Endothelial cell of umbilical vein (primary cell): ENCODE measurements around the gene CYP4F22. TPM values are rescaled to one million over a fixed set of nuclear protein-coding genes. Genes with fewer than 3 reads are reported as not detected.
"Not testable (repeated sequence)": the region's sequence is repeated elsewhere in the genome, so short reads cannot be mapped to it uniquely, and the experiment has no call there.

ENCODE experiments used
- BruUV-seq: library from RNA; stranded (reverse); fragments of 400-500 nt; replicated peaks from 2 replicates; lab custom pipeline; 2021; lab: Mats Ljungman, UMichigan
- CTCF ChIA-PET: fragments of 300-600, 350-600 bp; sonication (Branson Sonifier 250); formaldehyde crosslinking; loops from one replicate; lab custom pipeline; 2021; ENCODE audit warnings: antibody characterized with exemption, inconsistent platforms; lab: Charles Lee
- POLR2A ChIA-PET: fragments of 300-600, 350-600 bp; sonication (Branson Sonifier 250); formaldehyde crosslinking; loops from one replicate; lab custom pipeline; 2021; ENCODE audit warnings: antibody characterized with exemption, inconsistent platforms; lab: Charles Lee
- DNase-seq: peaks from one replicate; pipeline ENCODE4 v3.0.0-alpha.2; 2011; ENCODE audit warnings: low read depth, low spot score
- FAIRE-seq: peaks from 2 replicates; lab custom pipeline; 2011; peaks lifted over from hg19 to GRCh38; lab: Jason Lieb, UNC
- H2AFZ ChIP-seq: 2 replicates; pipeline ENCODE4 v1.6.0; 2012; ENCODE audit warnings: low read depth, low read length, control low read depth, inconsistent platforms
- H3K27ac ChIP-seq: 2 replicates; pipeline ENCODE4 v1.5.1; 2011; ENCODE audit warnings: low read depth, mild to moderate bottlenecking, control low read depth, low read length, moderate library complexity; ENCODE audit not compliant: insufficient read depth
- H3K27me3 ChIP-seq, 2 experiments: 2 replicates each; pipeline versions ENCODE4 v1.6.0 to v1.6.1; 2011; ENCODE audit warnings: low read length in 2 of 2, mixed read lengths in 1 of 2; ENCODE audit not compliant: control insufficient read depth in 2 of 2, insufficient read depth in 2 of 2
- H3K36me3 ChIP-seq, 2 experiments: 2 replicates in 1 of 2; 3 replicates in 1 of 2; pipeline ENCODE4 v1.5.1; 2011; ENCODE audit warnings: low read length in 2 of 2, mild to moderate bottlenecking in 1 of 2, moderate library complexity in 1 of 2; ENCODE audit not compliant: control insufficient read depth in 2 of 2, insufficient read depth in 2 of 2; ENCODE audit errors: extremely low read depth in 1 of 2
- H3K4me1 ChIP-seq: 3 replicates; pipeline ENCODE4 v1.5.1; 2011; ENCODE audit warnings: mild to moderate bottlenecking, low read length; ENCODE audit not compliant: control insufficient read depth, insufficient read depth; ENCODE audit errors: extremely low read depth
- H3K4me2 ChIP-seq: 2 replicates; pipeline ENCODE4 v1.6.1; 2011; ENCODE audit warnings: low read length, control low read depth, mixed read lengths; ENCODE audit not compliant: insufficient read depth
- H3K4me3 ChIP-seq, 3 experiments: fragments of 200-600 bp in 1 of 3; sonication (generic), shearing (Covaris generic) in 1 of 3; replicated peaks in 1 of 3; 2 replicates each; pipeline ENCODE4 v1.5.1; 2011 to 2016; ENCODE audit warnings: control low read depth in 3 of 3, low read length in 3 of 3, mild to moderate bottlenecking in 2 of 3, inconsistent platforms in 1 of 3, low read depth in 1 of 3, moderate library complexity in 1 of 3; ENCODE audit not compliant: insufficient read depth in 1 of 3
- H3K79me2 ChIP-seq: 2 replicates; pipeline ENCODE4 v1.6.0; 2012; ENCODE audit warnings: low read length, inconsistent platforms; ENCODE audit not compliant: control insufficient read depth, insufficient read depth
- H3K9ac ChIP-seq: replicated peaks from 2 replicates; pipeline ENCODE3; 2011; ENCODE audit warnings: low read length, control low read depth; ENCODE audit not compliant: insufficient read depth; ENCODE audit errors: extremely low read depth
- H3K9me1 ChIP-seq: replicated peaks from 3 replicates; pipeline ENCODE4 v1.6.0; 2011; ENCODE audit warnings: mild to moderate bottlenecking, low read length; ENCODE audit not compliant: control insufficient read depth, insufficient read depth; ENCODE audit errors: extremely low read depth
- H3K9me3 ChIP-seq: replicated peaks from 2 replicates; pipeline ENCODE4 v1.5.1; 2012; ENCODE audit warnings: low read length, inconsistent platforms; ENCODE audit not compliant: control insufficient read depth, insufficient read depth
- H4K20me1 ChIP-seq: replicated peaks from 2 replicates; pipeline ENCODE3; 2011; ENCODE audit warnings: mild to moderate bottlenecking, low read length; ENCODE audit not compliant: control insufficient read depth, insufficient read depth; ENCODE audit errors: extremely low read depth
- CTCF ChIP-seq, 2 donors: IDR thresholded peaks; 1 replicate in 1 of 2; 2 replicates in 1 of 2; pipeline ENCODE4 v1.5.1; 2011; ENCODE audit warnings: low read length in 2 of 2, mild to moderate bottlenecking in 2 of 2, moderate library complexity in 2 of 2, control low read depth in 1 of 2, inconsistent platforms in 1 of 2, low read depth in 1 of 2; ENCODE audit not compliant: insufficient read depth in 1 of 2; ENCODE audit errors: extremely low read depth in 1 of 2
- EZH2 ChIP-seq: IDR thresholded peaks from 2 replicates; pipeline ENCODE4 v1.6.1; 2012; ENCODE audit warnings: borderline replicate concordance, low read depth, mild to moderate bottlenecking, moderate library complexity, low read length, inconsistent platforms; ENCODE audit not compliant: severe bottlenecking
- GATA2 ChIP-seq: IDR thresholded peaks from 2 replicates; pipeline ENCODE4 v1.7.0; 2011; ENCODE audit warnings: low read depth, mild to moderate bottlenecking, moderate library complexity, mixed read lengths, low read length; ENCODE audit not compliant: insufficient read length, insufficient read depth
- MAX ChIP-seq: IDR thresholded peaks from 2 replicates; pipeline ENCODE4 v1.6.1; 2011; ENCODE audit not compliant: insufficient read depth, insufficient read length
- POLR2AphosphoS5 ChIP-seq: IDR thresholded peaks from 2 replicates; pipeline ENCODE4 v1.6.1; 2012; ENCODE audit warnings: low read depth, mild to moderate bottlenecking, control low read depth, low read length, moderate library complexity; ENCODE audit not compliant: insufficient read depth
- dilution Hi-C: fragments of 300-500 bp; cut with MboI; formaldehyde crosslinking; loops from one replicate; pipeline ENCODE4 v1.15.0; 2019; ENCODE audit warnings: low sequenced_read_pairs; ENCODE audit not compliant: extremely low pct_ligation_motif_present
- intact Hi-C: fragments of 100-400 bp; cut with micrococcal nuclease; formaldehyde crosslinking; loops from one replicate; pipeline ENCODE4 v1.10.0; 2022
- polyA plus RNA-seq, 4 experiments: library from polyadenylated mRNA; depleted of rRNA in 3 of 4; stranded (reverse) in 3 of 4; unstranded in 1 of 4; fragments of >200 nt; gene quantifications; 2 replicates each; pipeline versions ENCODE4 v1.2.1 to v1.2.3, GENCODE V29; 2011 to 2012; ENCODE audit warnings: missing spikeins in 1 of 4
- total RNA-seq: library from RNA; stranded (reverse); gene quantifications from 2 replicates; pipeline ENCODE4 v1.2.3, GENCODE V29; 2021

Gene CYP4F22
- total and polyA plus RNA-seq, 2 donors (not counting 3 experiments of a cell fraction or from before 2014, with no cell fraction given), result not detected

- no TSS peak for BruUV-seq
- Histone ChIP-seq H3K4me3 (no peak overlapping the region), H3K4me2 (no peak overlapping the region), H3K4me1 (no peaks in the 10 kb centered on the region), H3K9me3 (no peaks in the 10 kb centered on the region), H3K27me3 (no peaks in the 10 kb centered on the region), H3K27ac (no peak overlapping the region), H3K9me1 (no peaks in the 10 kb centered on the region), H4K20me1 (no peaks in the 10 kb centered on the region), H2AFZ (no peak overlapping the region), H3K79me2 (no peaks in the 10 kb centered on the region), H3K9ac (no peak overlapping the region), H3K36me3 (no peaks in the 10 kb centered on the region)
- FAIRE-seq (no peak), DNase-seq (no peak)
- intact Hi-C loops, result no loop called here
- dilution Hi-C loops, result no loop called here
- POLR2A ChIA-PET, result no interaction called here
- CTCF ChIA-PET, result no interaction called here
- TF ChIP-seq EZH2 (no peak), CTCF (IDR thresholded peaks at IDR 0.05; ENCODE audit: extremely low read depth in 1 of 2, insufficient read depth in 1 of 2, low read depth in 1 of 2, low read length in 2 of 2) (no peak), MAX (no peak), GATA2 (no peak), POLR2AphosphoS5 (no peak)
Measured at GRCh38 chr19:15532779-15533521, 24.6 kb downstream of the CYP4F22 start.

GRCh38 chr19:15533522-15533830, 25.2 kb downstream of the CYP4F22 start:
- intact Hi-C loops, H3K36me3 ChIP-seq, H3K79me2 ChIP-seq, FAIRE-seq, H3K4me3 ChIP-seq, H3K9me3 ChIP-seq, H3K4me1 ChIP-seq, CTCF ChIA-PET, H2AFZ ChIP-seq, H3K27ac ChIP-seq, dilution Hi-C loops, H3K4me2 ChIP-seq, H3K9ac ChIP-seq, POLR2A ChIA-PET, DNase-seq, H3K27me3 ChIP-seq, H4K20me1 ChIP-seq, H3K9me1 ChIP-seq, BruUV-seq: not testable (repeated sequence)
